Panc1 (cell line): Measurements from ENCODE around the gene RNF214. TPM values are rescaled to one million over a fixed set of nuclear protein-coding genes. Genes with fewer than 3 reads are reported as not detected.
"Not testable (repeated sequence)": the region's sequence is repeated elsewhere in the genome, so short reads cannot be mapped to it uniquely, and the experiment has no call there.

Experiments
- ATAC-seq: fragments of 200-7000 bp; cut with Tn5 transposase; 2 replicates; pipeline ENCODE4 v1.9.1; 2020; ENCODE audit warnings: mild to moderate bottlenecking, moderate library complexity
- BruUV-seq: library from RNA; stranded (reverse); fragments of 400-500 nt; replicated peaks from 2 replicates; lab custom pipeline; 2021; lab: Mats Ljungman, UMichigan
- CTCF ChIA-PET: fragments of 300-600 bp; sonication (Branson Sonifier 250); formaldehyde crosslinking; loops from one replicate; lab custom pipeline; 2022; ENCODE audit warnings: antibody characterized with exemption; lab: Charles Lee
- POLR2A ChIA-PET: fragments of 300-600 bp; sonication (Branson Sonifier 250); formaldehyde crosslinking; loops from one replicate; lab custom pipeline; 2022; ENCODE audit warnings: antibody characterized with exemption; lab: Charles Lee
- DNase-seq: peaks from one replicate; pipeline ENCODE4 v3.0.0-alpha.2; 2010; ENCODE audit warnings: low read depth, low spot score
- H3K27ac ChIP-seq: 2 replicates; pipeline ENCODE4 v1.5.1; 2011; ENCODE audit warnings: mild to moderate bottlenecking, low read length, inconsistent platforms
- H3K27me3 ChIP-seq: fragments of 200-500 bp; sonication (Bioruptor generic); 2 replicates; pipeline ENCODE4 v1.6.0; 2014; ENCODE audit warnings: low read length, inconsistent platforms; ENCODE audit not compliant: control insufficient read depth, insufficient read depth
- H3K36me3 ChIP-seq: fragments of 200-500 bp; sonication (Bioruptor generic); 2 replicates; pipeline ENCODE4 v1.5.1; 2014; ENCODE audit warnings: inconsistent platforms, mild to moderate bottlenecking, low read length, moderate library complexity; ENCODE audit not compliant: control insufficient read depth, insufficient read depth
- H3K4me1 ChIP-seq: 2 replicates; pipeline ENCODE4 v1.5.1; 2011; ENCODE audit warnings: inconsistent platforms, mild to moderate bottlenecking, low read length, moderate library complexity; ENCODE audit not compliant: control insufficient read depth, insufficient read depth
- H3K4me3 ChIP-seq, 2 experiments: 2 replicates each; pipeline ENCODE4 v1.5.1; 2011 to 2012; ENCODE audit warnings: low read depth in 2 of 2, low read length in 2 of 2, mild to moderate bottlenecking in 2 of 2, inconsistent platforms in 1 of 2, moderate library complexity in 1 of 2
- H3K9me3 ChIP-seq: fragments of 200-500 bp; sonication (Bioruptor generic); 2 replicates; pipeline ENCODE4 v1.5.1; 2014; ENCODE audit warnings: low read depth, mild to moderate bottlenecking, inconsistent platforms, low read length, moderate library complexity; ENCODE audit not compliant: control insufficient read depth, insufficient read depth
- CTCF ChIP-seq: fragments of 450-650 bp; IDR thresholded peaks from 2 replicates; pipeline ENCODE4 v1.5.1; 2017; ENCODE audit warnings: mild to moderate bottlenecking
- POLR2AphosphoS5 ChIP-seq: IDR thresholded peaks from 2 replicates; pipeline ENCODE4 v1.6.1; 2012; ENCODE audit warnings: mild to moderate bottlenecking, low read depth, low read length, moderate library complexity
- REST ChIP-seq, 2 experiments: IDR thresholded peaks; 2 replicates each; pipeline ENCODE4 v1.6.1; 2011 to 2012; ENCODE audit warnings: low read depth in 2 of 2, control low read depth in 1 of 2, low read length in 1 of 2, mild to moderate bottlenecking in 1 of 2, moderate library complexity in 1 of 2; ENCODE audit not compliant: insufficient read depth in 1 of 2
- SIN3A ChIP-seq: IDR thresholded peaks from 2 replicates; pipeline ENCODE4 v1.6.1; 2012; ENCODE audit warnings: low read depth, mild to moderate bottlenecking, low read length, moderate library complexity, borderline replicate concordance; ENCODE audit not compliant: insufficient read depth
- TCF7L2 ChIP-seq: IDR thresholded peaks from 2 replicates; pipeline ENCODE4 v1.6.1; 2011; ENCODE audit warnings: mild to moderate bottlenecking, low read depth, low read length, inconsistent platforms
- in situ Hi-C: cut with HindIII; loops from 2 replicates; pipeline ENCODE4 v1.10.0; 2016; ENCODE audit warnings: low sequenced_read_pairs, low pct_unique_long_range_greater_than_20kb
- intact Hi-C: fragments of 100-400 bp; cut with micrococcal nuclease; formaldehyde crosslinking; loops from one replicate; pipeline ENCODE4 v1.10.0; 2022; ENCODE audit not compliant: unreplicated experiment
- total RNA-seq: library from RNA; stranded (reverse); gene quantifications from one replicate; pipeline ENCODE4 v1.2.1, GENCODE V29; 2021; ENCODE audit not compliant: unreplicated experiment

The RNF214 gene
- total RNA-seq, 1 experiment from 2014 or later: 39.7 TPM

GRCh38 chr11:117327255-117327566, 94.7 kb downstream of the RNF214 start:
- H3K27ac ChIP-seq: peak overlapping the region; percentile 90
- BruUV-seq, H3K4me1 ChIP-seq, intact Hi-C loops, DNase-seq, ATAC-seq, in situ Hi-C loops, H3K9me3 ChIP-seq, H3K36me3 ChIP-seq, H3K27me3 ChIP-seq: not testable (repeated sequence)
- H3K4me3 ChIP-seq: peak overlapping the region; percentile 71 to 96
- ChIA-PET CTCF (interaction anchor here (0.7 to 0.8 kb wide), 2 partner anchors 95 to 427 kb away, joined by 3 to 16 read pairs; partner anchors contain the start of gene RNF214), POLR2A (interaction anchor here (0.6 to 1.6 kb wide), 7 partner anchors 12 to 183 kb away, joined by 3 to 14 read pairs (median 6); partner anchors contain the start of genes BACE1 and PAFAH1B2)

- ChIA-PET CTCF (interaction anchor here (0.7 to 0.8 kb wide), 2 partner anchors 95 to 428 kb away, joined by 3 to 16 read pairs; partner anchors contain the start of gene RNF214), POLR2A (interaction anchor here (0.6 to 1.6 kb wide), 9 partner anchors 12 to 390 kb away, joined by 3 to 14 read pairs (median 6); partner anchors contain the start of genes BACE1 and PAFAH1B2)
- Histone ChIP-seq H3K4me1 (peaks cover 9% of the 10 kb centered on the region), H3K27me3 (no peaks in the 10 kb centered on the region), H3K9me3 (no peaks in the 10 kb centered on the region), H3K36me3 (no peaks in the 10 kb centered on the region), H3K4me3 (peak within 1 kb of the TSS; percentile 71 to 96), H3K27ac (peak within 1 kb of the TSS; percentile 90)
- TF ChIP-seq REST (IDR thresholded peaks at IDR 0.05; ENCODE audit: insufficient read depth in 1 of 2, low read depth in 2 of 2, low read length in 1 of 2): no peak
- peak; percentile 97 for TF ChIP-seq SIN3A
- TF ChIP-seq POLR2AphosphoS5: peak; percentile 77
- no TSS peak for BruUV-seq
- intact Hi-C loops (no loop called here), in situ Hi-C loops (no loop called here)
- ATAC-seq (peak; percentile 98), DNase-seq (peak; percentile 91)
Observed at GRCh38 chr11:117327567-117328374, 95.3 kb downstream of the RNF214 start, which contains the start of gene CEP164. TSS of gene CEP164 (plus strand) at chr11:117327854. CDS start at chr11:117338587, 10,733 bp downstream.

GRCh38 chr11:117328375-117329010, 96.0 kb downstream of the RNF214 start:
- in situ Hi-C loops (no loop called here), intact Hi-C loops (no loop called here)
- Histone ChIP-seq H3K9me3 (no peaks in the 10 kb centered on the region), H3K4me3 (peak overlapping the region; percentile 71 to 96), H3K4me1 (peaks cover 9% of the 10 kb centered on the region), H3K36me3 (no peaks in the 10 kb centered on the region), H3K27me3 (no peaks in the 10 kb centered on the region), H3K27ac (peak overlapping the region; percentile 90)
- no TSS peak for BruUV-seq
- CTCF ChIA-PET: no interaction called here
- ATAC-seq (peak; percentile 21), DNase-seq (no peak)
- TF ChIP-seq REST (IDR thresholded peaks at IDR 0.05; ENCODE audit: insufficient read depth in 1 of 2, low read depth in 2 of 2, low read length in 1 of 2) (no peak), SIN3A (no peak), POLR2AphosphoS5 (no peak), TCF7L2 (no peak), CTCF (no peak)
- POLR2A ChIA-PET: interaction anchor here (0.8 to 1.6 kb wide), 3 partner anchors 13 to 389 kb away, joined by 3 to 5 read pairs (median 4); partner anchors contain the start of gene BACE1
